Measurements from ENCODE around the gene S100PBP. TPM values are rescaled to one million over a fixed set of nuclear protein-coding genes. Genes with fewer than 3 reads are reported as not detected.

Gene S100PBP
- total RNA-seq, 1 experiment from 2014 or later = 50.1 TPM

- WGBS (ENCODE audit: extremely low coverage, insufficient read length, low lambda C conversion rate) = no CpG with 5 or more reads among the region's 5 CpGs
- Mint-ChIP-seq H3K27me3 (ENCODE audit: low read depth) (peaks cover 44% of the 10 kb centered on the region), H3K9me3 (no peaks in the 10 kb centered on the region), H3K36me3 (ENCODE audit: insufficient read depth in 1 of 3, low read depth in 3 of 3) (peaks cover 0 to 4% (median 0%) of the 10 kb centered on the region in 3 experiments; a peak in 5 of 7 replicates), H3K27ac (no peak overlapping the region), H3K4me3 (peak overlapping the region in 1 of 2 experiments; percentile 46; a peak in 1 of 5 replicates), H3K4me1 (peaks cover 48 to 63% of the 10 kb centered on the region in 2 experiments)
- Histone ChIP-seq H3K4me1 (ENCODE audit: insufficient read depth, low read length) (peaks cover 5% of the 10 kb centered on the region; the same call in 1 of the 2 replicates), H3K9me3 (ENCODE audit: control insufficient read depth, low read depth, low read length) (no peaks in the 10 kb centered on the region), H3K56ac (ENCODE audit: insufficient read length, low read depth, low read length) (no peak overlapping the region), H4K20me1 (ENCODE audit: control insufficient read depth, insufficient read depth, insufficient read length) (no peaks in the 10 kb centered on the region), H4K5ac (ENCODE audit: insufficient read length, low read depth, low read length) (no peak overlapping the region), H3K4ac (ENCODE audit: low read depth, low read length) (no peak overlapping the region), H4K8ac (replicated peaks; ENCODE audit: insufficient read length, low read depth, low read length) (no peak overlapping the region), H2BK20ac (ENCODE audit: low read depth, low read length, poor library complexity, severe bottlenecking) (no peak overlapping the region), H3K4me2 (ENCODE audit: insufficient read depth, insufficient read length, low read length) (no peak overlapping the region), H2BK12ac (ENCODE audit: insufficient read length, low read depth, low read length) (no peak overlapping the region), H3K79me1 (ENCODE audit: insufficient read depth, low read depth, low read length, poor library complexity, severe bottlenecking) (no peaks in the 10 kb centered on the region), H3K23me2 (ENCODE audit: insufficient read length, low read depth, low read length, poor library complexity, severe bottlenecking) (peaks cover 4% of the 10 kb centered on the region), H3K27me3 (ENCODE audit: insufficient read depth, low read length) (peaks cover 21% of the 10 kb centered on the region; the same call in 1 of the 2 replicates), H3K18ac (ENCODE audit: insufficient read length, low read depth, low read length) (no peak overlapping the region), H3K27ac (ENCODE audit: insufficient read length, low read depth, low read length) (no peak overlapping the region), H3T11ph (ENCODE audit: low read length) (no peak overlapping the region), H3K23ac (ENCODE audit: insufficient read length, low read depth, low read length) (no peak overlapping the region), H2BK15ac (ENCODE audit: low read depth, low read length) (no peak overlapping the region), H4K91ac (ENCODE audit: insufficient read length, low read depth, low read length) (no peak overlapping the region), H2BK5ac (ENCODE audit: insufficient read length, low read length) (no peak overlapping the region), H3K14ac (ENCODE audit: insufficient read depth, low read length) (no peak overlapping the region), H3K79me2 (ENCODE audit: insufficient read depth, low read length) (no peaks in the 10 kb centered on the region), H2BK120ac (ENCODE audit: low read depth, low read length, poor library complexity, severe bottlenecking) (no peak overlapping the region), H2AK5ac (ENCODE audit: insufficient read length, low read length) (no peak overlapping the region), H2AFZ (ENCODE audit: low read length) (no peak overlapping the region), H3K9ac (ENCODE audit: extremely low read depth, insufficient read length, low read length) (no peak overlapping the region)
- DNase-seq = no peak
- TF ChIP-seq, protein P1, sequence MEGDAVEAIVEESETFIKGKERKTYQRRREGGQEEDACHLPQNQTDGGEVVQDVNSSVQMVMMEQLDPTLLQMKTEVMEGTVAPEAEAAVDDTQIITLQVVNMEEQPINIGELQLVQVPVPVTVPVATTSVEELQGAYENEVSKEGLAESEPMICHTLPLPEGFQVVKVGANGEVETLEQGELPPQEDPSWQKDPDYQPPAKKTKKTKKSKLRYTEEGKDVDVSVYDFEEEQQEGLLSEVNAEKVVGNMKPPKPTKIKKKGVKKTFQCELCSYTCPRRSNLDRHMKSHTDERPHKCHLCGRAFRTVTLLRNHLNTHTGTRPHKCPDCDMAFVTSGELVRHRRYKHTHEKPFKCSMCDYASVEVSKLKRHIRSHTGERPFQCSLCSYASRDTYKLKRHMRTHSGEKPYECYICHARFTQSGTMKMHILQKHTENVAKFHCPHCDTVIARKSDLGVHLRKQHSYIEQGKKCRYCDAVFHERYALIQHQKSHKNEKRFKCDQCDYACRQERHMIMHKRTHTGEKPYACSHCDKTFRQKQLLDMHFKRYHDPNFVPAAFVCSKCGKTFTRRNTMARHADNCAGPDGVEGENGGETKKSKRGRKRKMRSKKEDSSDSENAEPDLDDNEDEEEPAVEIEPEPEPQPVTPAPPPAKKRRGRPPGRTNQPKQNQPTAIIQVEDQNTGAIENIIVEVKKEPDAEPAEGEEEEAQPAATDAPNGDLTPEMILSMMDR (conservative IDR thresholded peaks at IDR 0.05) = no peak
Observed at GRCh38 chr1:32873484-32873883, 56.0 kb downstream of the S100PBP start.
